ENCODE data around the gene RGL1. TPM values are rescaled to one million over a fixed set of nuclear protein-coding genes. Genes with fewer than 3 reads are reported as not detected.

Gene RGL1
- total RNA-seq, 2 donors from 2014 or later = 26.3 to 34.0 TPM

- DNase-seq (ENCODE audit: low spot score) = no peak
- intact Hi-C loops (cut with DNase I) = no loop called here
Observed at GRCh38 chr1:183814121-183814681, 9.3 kb downstream of the RGL1 start.

GRCh38 chr1:183816110-183816509, 11.2 kb downstream of the RGL1 start:
- intact Hi-C loops (cut with DNase I) = no loop called here
- DNase-seq (ENCODE audit: low spot score) = no peak

GRCh38 chr1:183817576-183818288, 12.8 kb downstream of the RGL1 start:
- intact Hi-C loops (cut with DNase I) = no loop called here
- DNase-seq (ENCODE audit: low spot score) = no peak

GRCh38 chr1:183819059-183819458, 14.1 kb downstream of the RGL1 start:
- intact Hi-C loops (cut with DNase I) = no loop called here
- no peak for DNase-seq (ENCODE audit: low spot score)

GRCh38 chr1:183821309-183821888, 16.5 kb downstream of the RGL1 start:
- intact Hi-C loops (cut with DNase I) = loop anchor here in 1 of 2 donors (10.0 kb wide), 1 partner anchor 53 kb away; no protein-coding TSS in a partner anchor
- DNase-seq (ENCODE audit: low spot score) = no peak

GRCh38 chr1:183821889-183822611, 17.1 kb downstream of the RGL1 start:
- intact Hi-C loops (cut with DNase I) = loop anchor here in 1 of 2 donors (10.0 kb wide), 1 partner anchor 53 kb away; no protein-coding TSS in a partner anchor
- no peak for DNase-seq (ENCODE audit: low spot score)

- intact Hi-C loops (cut with DNase I) = loop anchor here in 1 of 2 donors (10.0 kb wide), 1 partner anchor 51 kb away; no protein-coding TSS in a partner anchor
- DNase-seq (ENCODE audit: low spot score) = no peak
Observed at GRCh38 chr1:183824291-183824690, 19.4 kb downstream of the RGL1 start.

- no peak for DNase-seq (ENCODE audit: low spot score)
- intact Hi-C loops (cut with DNase I) = loop anchor here in 1 of 2 donors (10.0 kb wide), 1 partner anchor 47 kb away; no protein-coding TSS in a partner anchor
Observed at GRCh38 chr1:183827801-183828200, 22.9 kb downstream of the RGL1 start.

GRCh38 chr1:183830389-183830788, 25.5 kb downstream of the RGL1 start:
- no peak for DNase-seq (ENCODE audit: low spot score)
- intact Hi-C loops (cut with DNase I) = no loop called here

- DNase-seq (ENCODE audit: low spot score) = no peak
- intact Hi-C loops (cut with DNase I) = no loop called here
Observed at GRCh38 chr1:183831311-183831710, 26.4 kb downstream of the RGL1 start.

GRCh38 chr1:183832459-183832858, 27.5 kb downstream of the RGL1 start:
- no peak for DNase-seq (ENCODE audit: low spot score)
- intact Hi-C loops (cut with DNase I) = no loop called here

GRCh38 chr1:183834568-183834967, 29.6 kb downstream of the RGL1 start:
- intact Hi-C loops (cut with DNase I) = no loop called here
- DNase-seq (ENCODE audit: low spot score) = no peak

GRCh38 chr1:183836598-183836997, 31.7 kb downstream of the RGL1 start:
- no peak for DNase-seq (ENCODE audit: low spot score)
- intact Hi-C loops (cut with DNase I) = no loop called here

- intact Hi-C loops (cut with DNase I) = no loop called here
- no peak for DNase-seq (ENCODE audit: low spot score)
Observed at GRCh38 chr1:183837062-183837461, 32.1 kb downstream of the RGL1 start.

- intact Hi-C loops (cut with DNase I) = no loop called here
Observed at GRCh38 chr1:183838221-183838620, 33.3 kb downstream of the RGL1 start.

GRCh38 chr1:183840140-183840539, 35.2 kb downstream of the RGL1 start:
- intact Hi-C loops (cut with DNase I) = no loop called here
- DNase-seq (ENCODE audit: low spot score) = no peak

More at GRCh38 chr1:183838221-183838620, 33.3 kb downstream of the RGL1 start:
- DNase-seq (ENCODE audit: low spot score) = no peak

GRCh38 chr1:183841550-183841949, 36.6 kb downstream of the RGL1 start:
- DNase-seq (ENCODE audit: low spot score) = no peak
- intact Hi-C loops (cut with DNase I) = no loop called here

- intact Hi-C loops (cut with DNase I) = no loop called here
- no peak for DNase-seq (ENCODE audit: low spot score)
Observed at GRCh38 chr1:183841950-183842794, 37.3 kb downstream of the RGL1 start.

- intact Hi-C loops (cut with DNase I) = no loop called here
- no peak for DNase-seq (ENCODE audit: low spot score)
Observed at GRCh38 chr1:183842795-183843144, 37.9 kb downstream of the RGL1 start.
